GM12878 (cell line): ENCODE data around the gene CARF.

ENCODE experiments used
- CTCF ChIP-seq, 3 experiments: IDR thresholded peaks in 2 of 3; conservative IDR thresholded peaks in 1 of 3; 2 replicates each; pipeline ENCODE4 v1.5.1; 2011; ENCODE audit warnings: low read depth in 3 of 3, low read length in 3 of 3, mild to moderate bottlenecking in 3 of 3, control low read depth in 2 of 3, moderate library complexity in 2 of 3, inconsistent platforms in 1 of 3, mixed read lengths in 1 of 3; ENCODE audit not compliant: control insufficient read depth in 2 of 3, insufficient read depth in 1 of 3; ENCODE audit errors: extremely low read depth in 1 of 3
- ETV6 ChIP-seq, 2 experiments: fragments of 450-650 bp in 1 of 2; IDR thresholded peaks in 1 of 2; conservative IDR thresholded peaks in 1 of 2; 2 replicates each; pipeline ENCODE4 v1.6.1; 2014; ENCODE audit warnings: antibody characterized with exemption in 1 of 2, borderline replicate concordance in 1 of 2, low read depth in 1 of 2, mild to moderate bottlenecking in 1 of 2, moderate library complexity in 1 of 2
- MAX ChIP-seq: IDR thresholded peaks from 2 replicates; pipeline ENCODE4 v1.6.1; 2012; ENCODE audit warnings: low read depth, low read length, improper control_type of control experiment
- SMC3 ChIP-seq: IDR thresholded peaks from 2 replicates; pipeline ENCODE4 v1.6.1; 2011; ENCODE audit warnings: low read length, improper control_type of control experiment, borderline replicate concordance

GRCh38 chr2:203033395-203033794 is 121.3 kb downstream of the CARF start:
- TF ChIP-seq MAX = no peak
- TF ChIP-seq CTCF (IDR thresholded peaks at IDR 0.05 in 2 of 3, conservative IDR thresholded peaks at IDR 0.05 in 1 of 3; ENCODE audit: control insufficient read depth in 2 of 3, extremely low read depth in 1 of 3, insufficient read depth in 1 of 3, low read depth in 3 of 3, low read length in 3 of 3) = no peak
- peak in 1 of 2 experiments; percentile 53; a peak in 1 of 4 replicates for TF ChIP-seq ETV6 (conservative IDR thresholded peaks at IDR 0.05 in 1 of 2, IDR thresholded peaks at IDR 0.05 in 1 of 2; ENCODE audit: borderline replicate concordance in 1 of 2, low read depth in 1 of 2)
- no peak for TF ChIP-seq SMC3
